MM.1S (cell line): ENCODE results near the gene EEF1AKMT1.

Source experiments
- CTCF ChIP-seq: fragments of 300-600 bp; sonication (generic); IDR thresholded peaks from 2 replicates; pipeline ENCODE4 v1.5.1; 2016; ENCODE audit warnings: antibody characterized with exemption, low read length, mixed read lengths
- EZH2 ChIP-seq: fragments of 300-600 bp; sonication (generic); optimal IDR thresholded peaks from 2 replicates; pipeline ENCODE3; 2017; ENCODE audit warnings: low read depth, mild to moderate bottlenecking, antibody characterized with exemption, low read length, mixed read lengths

GRCh38 chr13:20769091-20769490 is 4.7 kb downstream of the EEF1AKMT1 start:
- TF ChIP-seq CTCF (no peak), EZH2 (no peak)
